WTC11 (cell line): Measurements from ENCODE around the gene DMKN.

Source experiments
- CTCF ChIP-seq: fragments of 200-600 bp; IDR thresholded peaks from 2 replicates; pipeline ENCODE4 v1.8.0; 2022; ENCODE audit warnings: antibody characterized with exemption
- SOX15 ChIP-seq: fragments of 250-450 bp; sonication (Bioruptor Pico); IDR thresholded peaks from 2 replicates; pipeline ENCODE4 v1.9.0; 2021; ENCODE audit warnings: mild to moderate bottlenecking
- ZMAT4 ChIP-seq: fragments of 250-450 bp; sonication (Bioruptor Pico); IDR thresholded peaks from 2 replicates; pipeline ENCODE4 v1.9.0; 2021; ENCODE audit warnings: mild to moderate bottlenecking

- TF ChIP-seq SOX15 (CRISPR knock-in tag): no peak
- TF ChIP-seq ZMAT4 (CRISPR knock-in tag): no peak
- TF ChIP-seq CTCF: no peak
Observed at GRCh38 chr19:35545001-35545854, 31.8 kb upstream of the DMKN start, which contains the start of gene TMEM147.
